Amniotic stem cell (primary cell): ENCODE measurements around the gene ARL16.

Experiments used
- DNase-seq: peaks from one replicate; lab custom pipeline; 2025; lab: John Stamatoyannopoulos, UW

Gene ARL16

GRCh38 chr17:81666342-81667191, 17.0 kb downstream of the ARL16 start, which contains the start of the genes CCDC137 and OXLD1:
CCDC137 (plus strand) TSS chr17:81666737; CDS start chr17:81666767, 30 bp downstream.
OXLD1 (minus strand) TSS chr17:81666605; CDS start chr17:81666577, 28 bp downstream.
- DNase-seq = peak; percentile 91

- no peak for DNase-seq
These were observed 17.6 kb downstream of the ARL16 start for GRCh38 chr17:81666092-81666341.

- DNase-seq = no peak
These were observed 18.1 kb downstream of the ARL16 start for GRCh38 chr17:81665205-81666091.

DNA sequence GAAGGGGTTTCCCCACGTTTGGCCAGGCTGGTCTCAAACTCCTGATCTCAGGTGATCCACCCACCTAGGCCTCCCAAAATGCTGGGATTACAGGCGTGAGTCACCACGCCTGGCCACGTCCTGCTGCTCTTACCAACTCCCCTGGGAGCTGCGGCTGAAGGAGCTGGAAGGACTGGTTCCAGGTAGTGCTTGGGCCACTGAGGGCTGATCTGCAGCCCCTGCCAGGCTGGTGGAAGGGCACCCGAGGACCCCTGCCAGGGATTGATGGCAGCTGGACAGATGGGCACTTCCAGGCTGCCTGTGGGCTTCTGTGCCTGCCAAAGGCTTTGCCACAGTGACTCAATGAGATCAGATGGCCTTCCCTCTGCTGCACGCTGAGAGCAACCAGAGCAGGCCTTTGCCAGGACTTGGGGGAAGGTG, 19.5 kb downstream of the ARL16 start:
- no peak for DNase-seq

GRCh38 chr17:81662002-81662401, 21.6 kb downstream of the ARL16 start:
- DNase-seq = no peak

DNA sequence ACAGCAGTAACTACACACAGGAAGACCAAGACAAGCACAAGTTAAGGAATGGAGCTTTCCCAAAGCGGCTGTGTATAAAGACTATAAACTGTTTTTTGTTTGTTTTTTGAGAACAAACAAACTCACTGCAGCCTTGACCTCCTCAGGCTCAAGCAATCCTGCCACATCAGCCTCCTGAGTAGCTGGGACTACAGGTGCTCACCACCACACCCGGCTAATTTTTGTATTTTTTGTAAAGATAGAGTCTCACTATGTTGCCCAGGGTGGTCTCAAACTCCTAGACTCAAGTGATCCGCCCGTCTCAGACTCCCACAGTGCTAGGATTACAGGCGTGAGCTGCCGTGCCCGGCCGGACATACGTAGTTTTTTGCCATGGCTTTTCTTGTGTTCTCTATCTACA, 23.2 kb downstream of the ARL16 start:
- DNase-seq = no peak

GRCh38 chr17:81659038-81659437, 24.6 kb downstream of the ARL16 start:
- DNase-seq = no peak

DNA sequence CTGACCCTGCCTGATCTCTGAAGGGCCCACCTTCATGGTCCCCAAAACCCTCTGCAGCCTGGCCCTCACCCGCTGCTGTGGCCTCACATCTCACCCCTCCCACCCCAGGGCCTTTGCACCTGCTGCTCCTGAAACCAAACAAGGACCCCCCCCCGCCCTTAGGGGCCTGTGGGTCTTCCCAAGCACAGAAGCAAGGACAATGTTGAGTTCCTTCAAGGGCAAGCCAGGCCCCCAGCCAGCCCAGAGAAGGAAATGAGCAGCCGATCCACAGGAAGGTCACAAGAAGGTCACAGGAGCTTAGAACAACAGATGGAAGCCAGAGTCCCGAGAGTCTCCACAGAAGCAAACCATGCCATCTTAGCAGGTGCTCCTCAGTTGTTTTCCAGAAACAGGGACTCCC, 26.8 kb downstream of the ARL16 start:
- DNase-seq = no peak

DNA sequence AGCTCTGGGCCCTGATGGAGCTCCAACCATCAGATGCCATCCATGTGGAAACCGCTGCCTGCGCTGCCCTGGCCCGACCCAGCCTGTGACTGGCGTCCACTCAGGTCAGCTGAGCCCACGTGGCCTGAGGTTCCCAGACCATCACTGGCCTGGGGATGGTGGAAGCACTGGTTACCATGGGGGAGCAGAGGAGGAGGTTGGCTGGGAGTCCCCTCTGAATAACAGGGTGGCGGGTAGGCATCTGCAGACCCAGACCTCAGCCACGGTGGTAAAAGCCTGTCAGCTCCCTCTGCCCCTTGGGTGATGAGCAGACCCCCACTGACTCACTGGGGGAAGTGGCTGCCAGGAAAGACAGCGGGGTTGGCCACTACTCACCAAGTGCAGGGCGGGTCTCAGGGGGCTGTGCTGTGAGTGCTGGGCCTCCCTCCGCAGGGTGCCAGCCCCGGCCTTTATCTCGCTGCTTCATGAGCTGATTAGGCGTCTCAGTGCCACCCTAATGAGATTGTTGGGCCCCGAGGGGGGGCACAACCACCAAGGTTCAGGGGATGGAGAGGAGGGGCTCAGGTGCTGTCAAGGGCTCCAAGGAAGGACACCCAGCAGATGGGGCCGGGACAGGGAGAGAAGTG, 27.4 kb downstream of the ARL16 start, which contains the start of gene PDE6G:
Gene PDE6G, minus strand, starts transcription at position 425 of the 626 bp plus-strand sequence. CDS start 3,237 bp downstream, outside the sequence.
- DNase-seq = no peak

DNA sequence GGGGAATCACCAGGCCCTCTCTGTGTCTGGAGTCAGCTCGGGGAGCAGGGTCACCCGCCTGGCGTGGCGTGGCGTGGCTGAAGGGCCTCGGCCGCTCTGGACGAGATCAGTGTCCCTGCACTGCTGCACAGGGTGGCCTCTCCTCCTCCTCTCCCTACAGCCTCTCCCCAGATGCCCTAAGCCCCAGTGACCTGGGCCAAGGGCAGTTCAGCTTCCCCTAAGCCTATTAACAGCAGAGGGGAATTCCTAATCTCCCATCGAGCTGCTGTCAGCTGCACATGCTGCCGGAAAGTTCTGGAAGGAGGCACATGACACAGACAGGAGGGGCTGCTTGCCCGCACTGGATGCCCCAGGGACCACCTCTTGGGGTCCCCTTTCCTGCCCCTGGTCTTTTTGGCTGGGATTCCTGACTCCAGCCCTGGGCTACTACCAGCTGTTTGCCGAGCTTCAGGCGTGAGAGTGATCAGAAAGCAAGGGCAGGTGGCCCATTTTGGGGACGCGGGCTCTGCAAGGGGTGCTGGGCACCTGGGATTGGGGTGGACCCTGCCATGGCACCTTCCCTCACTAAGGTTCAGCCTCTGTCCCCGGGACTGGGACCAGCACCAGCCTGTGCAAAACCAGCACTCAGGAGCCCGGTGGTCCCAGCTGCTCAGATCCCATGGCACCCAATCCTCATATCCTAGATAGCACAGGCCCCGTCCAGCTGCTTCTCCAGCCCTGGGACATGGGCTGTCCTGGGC, 28.0 kb downstream of the ARL16 start:
- DNase-seq = no peak

- no peak for DNase-seq
These were observed 30.5 kb downstream of the ARL16 start for GRCh38 chr17:81652906-81653771.

DNA sequence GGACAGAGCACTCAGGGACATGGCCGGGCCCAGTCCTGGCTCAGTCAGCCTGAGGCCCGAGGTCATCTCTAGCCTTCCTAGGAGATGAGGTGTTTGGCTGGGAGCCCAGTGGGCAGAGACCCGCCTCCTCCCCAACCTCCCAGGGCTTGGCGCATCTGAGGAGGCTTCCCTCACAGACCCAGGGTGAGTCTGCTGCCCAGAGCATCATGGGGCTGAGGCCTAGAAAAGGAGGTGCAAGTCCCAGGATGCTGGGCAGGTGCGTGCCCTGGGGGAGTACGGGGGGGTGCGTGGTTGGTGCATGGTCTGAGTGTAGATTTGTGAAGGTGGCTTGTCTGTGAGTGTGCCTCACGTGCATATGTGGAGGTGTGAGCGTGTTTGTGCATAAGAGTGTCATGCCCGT, 31.9 kb downstream of the ARL16 start:
- peak; percentile 59 for DNase-seq

GRCh38 chr17:81650951-81651350, 32.6 kb downstream of the ARL16 start:
- no peak for DNase-seq

GRCh38 chr17:81648707-81649085, 34.9 kb downstream of the ARL16 start:
- DNase-seq = no peak

GRCh38 chr17:81648013-81648706, 35.4 kb downstream of the ARL16 start:
- DNase-seq = no peak

DNA sequence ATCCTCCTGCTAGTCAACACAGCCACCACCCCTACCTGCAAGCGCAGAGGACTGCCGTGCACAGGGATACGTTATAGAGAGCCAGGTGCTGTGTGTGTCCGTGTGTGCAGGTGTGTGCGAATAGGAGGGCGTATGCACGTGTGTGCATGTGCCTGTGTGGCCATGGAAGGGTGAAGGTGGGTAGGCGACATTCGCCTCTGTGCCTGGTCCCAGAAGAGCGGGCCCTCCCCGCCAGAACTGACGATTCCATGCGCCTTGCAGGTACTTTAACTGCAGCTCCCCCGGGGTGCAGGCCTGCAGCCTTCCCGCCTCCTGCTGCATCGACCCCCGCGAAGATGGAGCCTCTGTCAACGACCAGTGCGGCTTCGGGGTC, 36.0 kb downstream of the ARL16 start:
- DNase-seq = no peak

DNA sequence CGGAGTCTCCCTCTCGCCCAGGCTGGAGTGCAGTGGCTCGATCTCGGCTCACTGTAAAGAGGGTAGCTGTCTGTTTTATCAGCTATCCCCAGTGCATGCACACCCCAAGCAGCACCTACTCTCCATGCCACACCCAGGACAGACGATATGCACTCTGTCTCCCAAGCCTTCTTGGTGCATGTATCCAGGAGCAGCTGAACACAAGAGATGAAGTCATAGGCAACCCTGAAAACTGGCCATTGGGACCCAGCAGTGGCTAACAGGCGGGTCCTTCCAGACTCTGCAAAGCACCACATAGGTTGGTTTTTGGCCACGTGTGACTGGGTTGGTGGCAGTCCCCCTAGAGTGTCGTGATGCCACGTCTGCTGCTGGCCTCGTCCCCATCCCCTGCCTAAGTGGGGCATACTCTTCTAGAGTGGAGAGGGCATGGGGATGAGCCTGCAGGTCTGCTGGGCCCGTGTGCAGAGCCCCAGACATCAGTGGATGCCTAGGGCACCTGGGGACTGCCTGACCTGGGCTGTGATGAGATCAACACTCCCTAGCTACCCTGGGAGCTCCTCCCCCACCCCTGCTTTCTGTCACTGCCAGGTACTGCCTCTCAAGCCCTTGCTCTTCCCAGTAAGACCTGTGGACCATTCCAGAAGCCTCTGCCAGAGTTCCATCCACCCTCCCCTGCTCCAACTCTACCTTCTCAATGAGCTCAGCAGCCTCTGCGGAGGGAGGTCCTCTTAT, 36.6 kb downstream of the ARL16 start:
- DNase-seq = no peak

DNA sequence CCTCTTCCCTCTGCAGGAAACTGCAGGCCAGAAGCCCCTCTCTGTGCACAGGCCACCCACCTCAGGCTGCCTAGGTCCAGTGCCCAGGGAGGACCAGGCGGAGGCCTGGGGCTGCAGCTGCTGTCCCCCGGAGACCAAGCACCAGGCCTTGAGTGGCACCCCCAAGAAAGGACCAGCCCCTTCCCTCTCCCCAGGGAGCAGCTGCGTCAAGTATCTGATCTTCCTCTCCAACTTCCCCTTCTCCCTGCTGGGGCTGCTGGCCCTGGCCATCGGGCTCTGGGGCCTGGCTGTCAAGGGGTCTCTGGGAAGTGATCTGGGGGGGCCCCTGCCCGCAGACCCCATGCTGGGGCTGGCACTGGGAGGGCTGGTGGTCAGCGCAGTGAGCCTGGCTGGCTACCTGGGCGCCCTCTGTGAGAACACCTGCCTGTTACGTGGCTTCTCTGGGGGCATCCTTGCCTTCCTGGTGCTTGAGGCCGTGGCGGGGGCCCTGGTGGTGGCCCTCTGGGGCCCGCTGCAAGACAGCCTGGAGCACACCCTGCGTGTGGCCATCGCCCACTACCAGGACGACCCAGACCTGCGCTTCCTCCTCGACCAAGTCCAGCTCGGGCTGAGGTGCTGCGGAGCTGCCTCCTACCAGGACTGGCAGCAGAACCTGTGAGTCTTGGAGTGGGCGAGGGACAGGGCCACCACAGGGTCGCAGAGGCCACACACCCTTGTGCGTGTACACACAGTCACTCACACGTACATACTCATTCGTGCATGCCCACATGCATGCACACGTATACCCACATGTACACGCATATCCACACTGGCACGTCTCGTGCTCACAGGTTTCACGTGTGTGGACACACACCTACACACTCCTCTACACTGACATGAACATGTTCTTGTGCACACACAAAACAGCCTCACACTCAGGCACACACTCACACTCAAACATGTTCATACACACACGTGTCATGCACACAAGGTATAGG, 38.3 kb downstream of the ARL16 start:
- DNase-seq = no peak
